IMR-90 (cell line): ENCODE data around the gene ATP1A1.

Experiments
- CEBPB ChIP-seq: IDR thresholded peaks from 2 replicates; pipeline ENCODE4 v1.6.1; 2012; ENCODE audit warnings: low read depth, low read length, improper control_type of control experiment
- TF ChIP-seq, protein P1 (sequence below): conservative IDR thresholded peaks from 2 replicates; pipeline ENCODE4 v1.5.1; 2012; ENCODE audit warnings: mild to moderate bottlenecking, low read depth, low read length, improper control_type of control experiment

GRCh38 chr1:116411784-116412479 is 38.9 kb downstream of the ATP1A1 start:
- no peak for TF ChIP-seq CEBPB
- TF ChIP-seq, protein P1, sequence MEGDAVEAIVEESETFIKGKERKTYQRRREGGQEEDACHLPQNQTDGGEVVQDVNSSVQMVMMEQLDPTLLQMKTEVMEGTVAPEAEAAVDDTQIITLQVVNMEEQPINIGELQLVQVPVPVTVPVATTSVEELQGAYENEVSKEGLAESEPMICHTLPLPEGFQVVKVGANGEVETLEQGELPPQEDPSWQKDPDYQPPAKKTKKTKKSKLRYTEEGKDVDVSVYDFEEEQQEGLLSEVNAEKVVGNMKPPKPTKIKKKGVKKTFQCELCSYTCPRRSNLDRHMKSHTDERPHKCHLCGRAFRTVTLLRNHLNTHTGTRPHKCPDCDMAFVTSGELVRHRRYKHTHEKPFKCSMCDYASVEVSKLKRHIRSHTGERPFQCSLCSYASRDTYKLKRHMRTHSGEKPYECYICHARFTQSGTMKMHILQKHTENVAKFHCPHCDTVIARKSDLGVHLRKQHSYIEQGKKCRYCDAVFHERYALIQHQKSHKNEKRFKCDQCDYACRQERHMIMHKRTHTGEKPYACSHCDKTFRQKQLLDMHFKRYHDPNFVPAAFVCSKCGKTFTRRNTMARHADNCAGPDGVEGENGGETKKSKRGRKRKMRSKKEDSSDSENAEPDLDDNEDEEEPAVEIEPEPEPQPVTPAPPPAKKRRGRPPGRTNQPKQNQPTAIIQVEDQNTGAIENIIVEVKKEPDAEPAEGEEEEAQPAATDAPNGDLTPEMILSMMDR: no peak
